Pancreas (tissue), 10 donors: ENCODE measurements around the gene PITRM1. TPM values are rescaled to one million over a fixed set of nuclear protein-coding genes. Genes with fewer than 3 reads are reported as not detected.

Source experiments
- ATAC-seq, 4 donors: fragments of 200-7000 bp; cut with Tn5 transposase; one replicate each; pipeline versions ENCODE4 v1.8.0 to v1.9.1; 2020; ENCODE audit warnings: mild to moderate bottlenecking in 4 of 4, moderate library complexity in 4 of 4
- DNase-seq, 6 donors: peaks; one replicate each; pipeline ENCODE4 v3.0.0-alpha.2; 2020
- FAIRE-seq: peaks from 2 replicates; lab custom pipeline; 2012; peaks lifted over from hg19 to GRCh38; lab: Jason Lieb, UNC
- H3K27ac ChIP-seq, 4 donors: fragments of 200-600 bp; sonication (generic); 1 replicate in 3 of 4; 2 replicates in 1 of 4; pipeline versions ENCODE4 v1.5.0 to v1.8.0; 2020
- H3K27me3 ChIP-seq, 4 donors: fragments of 200-600 bp; one replicate each; pipeline ENCODE4 v1.8.0; 2021
- H3K36me3 ChIP-seq, 3 donors: fragments of 200-600 bp; sonication (generic) in 1 of 3; one replicate each; pipeline versions ENCODE4 v1.5.0 to v1.8.0; 2020 to 2021
- H3K4me1 ChIP-seq, 3 donors: fragments of 200-600 bp; one replicate each; pipeline ENCODE4 v1.8.0; 2021
- H3K4me3 ChIP-seq, 4 donors: fragments of 200-600 bp; sonication (generic) in 2 of 4; one replicate each; pipeline versions ENCODE4 v1.5.0 to v1.8.0; 2020 to 2021
- H3K9me3 ChIP-seq, 4 donors: fragments of 200-600 bp; one replicate each; pipeline ENCODE4 v1.8.0; 2021
- WGBS, 2 donors: extraction: QIAGEN DNeasy Blood & Tissue Kit; methylation state at CpG; one replicate each; pipeline ENCODE4 v1.1.7; 2013; 5-methylcytosine and 5-hydroxymethylcytosine counted together
- intact Hi-C, 3 donors: fragments of 100-400 bp; cut with DNase I; formaldehyde crosslinking; loops; one replicate each; pipeline versions ENCODE4 v1.11.1 to v1.14.2; 2022
- polyA plus RNA-seq, 2 donors: library from polyadenylated mRNA; stranded (reverse); fragments of 200-250 nt; gene quantifications; one replicate each; pipeline ENCODE4 v1.2.3, GENCODE V29; 2013
- total RNA-seq, 6 donors: library from RNA; stranded (reverse); fragmentation: NEBNext Ultra II Directional in 4 of 6; extraction: Animal tissue kit (Norgen Biotek cat#: 25700) in 4 of 6; gene quantifications; one replicate each; pipeline versions ENCODE4 v1.2.1 to v1.2.4, GENCODE V29; 2021 to 2023
- TF ChIP-seq, protein P1 (sequence below), 4 donors: fragments of 200-600 bp; sonication (generic) in 3 of 4; IDR thresholded peaks; one replicate each; pipeline versions ENCODE4 v1.5.0 to v1.8.0; 2021; ENCODE audit warnings: antibody characterized with exemption in 4 of 4
- donor health status: healthy with polysubstance abuse.
- donor health status: DM: no; HTN: no; CAD: no; lungs with moderate emphysema.
- donor health status: DM: no; HTN: no; CAD: no.
- donor health status: control.
- donor health status: control.
- donor health status: Bipolar disorder and iron deficiency.
- donor health status: DM: yes; HTN: yes; CAD: no.
- donor health status: DM: no; HTN: no; CAD: no.
- donor health status: DM: no; HTN: no; CAD: no.
- donor health status: DM: yes; HTN: yes; CAD: no.

PITRM1 gene
- total and polyA plus RNA-seq, 8 donors: 24.7 to 73.6 (median 31.5) TPM

DNA sequence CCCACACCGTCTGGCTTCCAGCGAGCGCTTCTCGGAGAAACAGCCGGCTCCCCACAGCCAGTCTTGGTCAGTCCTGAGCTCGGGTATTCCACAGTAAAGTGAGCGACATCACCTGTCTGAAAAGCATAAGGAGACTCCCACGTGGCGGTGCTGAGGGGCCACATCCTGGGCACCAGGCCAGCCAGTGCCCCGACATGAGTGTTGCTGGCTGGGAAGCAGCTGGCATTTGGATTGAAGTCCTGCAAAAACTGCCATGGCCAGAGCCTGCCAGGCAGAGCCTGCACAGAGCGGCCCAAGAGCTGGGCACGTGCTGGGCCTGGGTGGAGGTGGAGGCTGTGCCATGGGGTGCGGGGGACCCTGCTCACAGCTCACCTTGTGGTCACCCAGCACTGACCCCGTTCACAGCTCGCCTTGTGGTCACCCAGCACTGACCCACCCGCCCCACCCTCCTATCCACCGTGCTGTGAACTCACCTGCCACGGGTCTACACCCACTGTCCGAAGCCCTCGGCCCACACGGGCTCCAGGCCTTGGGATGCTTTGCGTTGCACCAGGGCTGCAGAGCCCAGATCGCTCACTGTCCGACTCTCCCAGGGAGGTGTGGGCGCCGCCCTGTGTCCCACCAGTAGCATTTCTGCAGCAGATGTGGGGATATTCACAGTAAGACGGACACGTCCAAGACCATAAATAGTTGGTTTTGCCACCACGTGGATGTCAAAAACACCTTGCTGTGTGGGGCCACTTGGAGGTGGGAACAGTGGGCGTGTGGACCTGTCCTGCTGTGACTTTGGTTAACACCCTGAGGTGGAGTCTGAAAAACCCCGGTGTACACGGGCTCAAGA lies 48.8 kb downstream of the PITRM1 start:
- no peak for DNase-seq
- Histone ChIP-seq H3K4me3 (no peak overlapping the region), H3K27ac (no peak overlapping the region), H3K9me3 (no peaks in the 10 kb centered on the region), H3K4me1 (peaks cover 0 to 2% (median 0%) of the 10 kb centered on the region in 3 donors), H3K27me3 (no peaks in the 10 kb centered on the region), H3K36me3 (peaks cover 0 to 5% (median 0%) of the 10 kb centered on the region in 3 donors)
- TF ChIP-seq, protein P1, sequence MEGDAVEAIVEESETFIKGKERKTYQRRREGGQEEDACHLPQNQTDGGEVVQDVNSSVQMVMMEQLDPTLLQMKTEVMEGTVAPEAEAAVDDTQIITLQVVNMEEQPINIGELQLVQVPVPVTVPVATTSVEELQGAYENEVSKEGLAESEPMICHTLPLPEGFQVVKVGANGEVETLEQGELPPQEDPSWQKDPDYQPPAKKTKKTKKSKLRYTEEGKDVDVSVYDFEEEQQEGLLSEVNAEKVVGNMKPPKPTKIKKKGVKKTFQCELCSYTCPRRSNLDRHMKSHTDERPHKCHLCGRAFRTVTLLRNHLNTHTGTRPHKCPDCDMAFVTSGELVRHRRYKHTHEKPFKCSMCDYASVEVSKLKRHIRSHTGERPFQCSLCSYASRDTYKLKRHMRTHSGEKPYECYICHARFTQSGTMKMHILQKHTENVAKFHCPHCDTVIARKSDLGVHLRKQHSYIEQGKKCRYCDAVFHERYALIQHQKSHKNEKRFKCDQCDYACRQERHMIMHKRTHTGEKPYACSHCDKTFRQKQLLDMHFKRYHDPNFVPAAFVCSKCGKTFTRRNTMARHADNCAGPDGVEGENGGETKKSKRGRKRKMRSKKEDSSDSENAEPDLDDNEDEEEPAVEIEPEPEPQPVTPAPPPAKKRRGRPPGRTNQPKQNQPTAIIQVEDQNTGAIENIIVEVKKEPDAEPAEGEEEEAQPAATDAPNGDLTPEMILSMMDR (IDR thresholded peaks at IDR 0.05): no peak
- ATAC-seq: no peak
- intact Hi-C loops: no loop called here
- no peak for FAIRE-seq
- 64 to 75% methylated on average over 31 to 32 of the region's 32 CpGs for WGBS, 2 donors

DNA sequence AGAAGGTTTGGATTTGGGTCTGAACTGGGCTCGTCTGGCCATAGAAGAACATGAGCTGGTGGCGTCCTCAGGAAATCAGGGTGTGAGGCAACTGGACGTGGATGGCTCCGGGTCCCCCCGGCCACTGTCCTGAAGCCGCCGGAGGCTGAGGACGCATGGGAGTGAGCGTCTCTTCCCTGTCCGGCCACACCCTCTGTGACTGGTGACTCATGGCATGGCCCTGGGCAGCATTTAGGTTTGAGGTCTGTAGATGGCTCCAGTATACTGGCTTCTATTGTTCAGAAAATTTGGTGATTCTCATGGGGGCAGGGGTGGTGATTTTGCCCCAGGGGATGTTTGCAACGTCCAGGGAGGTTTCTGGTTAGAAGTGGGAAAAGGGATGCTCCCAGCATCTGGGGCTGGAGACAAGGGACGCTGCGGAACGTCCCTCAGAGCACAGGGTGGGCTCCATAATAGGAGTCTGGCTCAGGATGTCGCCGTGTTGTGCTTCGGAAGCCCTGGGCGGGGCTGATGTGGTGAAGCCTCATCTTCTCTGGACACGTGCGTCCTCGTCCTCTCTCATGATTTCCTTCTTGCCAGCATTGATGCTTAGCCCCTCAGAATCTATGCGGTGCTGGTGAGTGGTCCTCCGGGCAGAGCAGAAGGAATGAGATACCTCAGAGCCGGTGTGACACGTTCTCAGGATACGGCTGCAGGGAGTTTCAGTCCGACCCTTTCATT lies 49.9 kb downstream of the PITRM1 start:
- Histone ChIP-seq H3K4me3 (no peak overlapping the region), H3K4me1 (peaks cover 0 to 2% (median 0%) of the 10 kb centered on the region in 3 donors), H3K27me3 (no peaks in the 10 kb centered on the region), H3K9me3 (no peaks in the 10 kb centered on the region), H3K27ac (no peak overlapping the region), H3K36me3 (peaks cover 0 to 5% (median 0%) of the 10 kb centered on the region in 3 donors)
- DNase-seq (no peak), FAIRE-seq (no peak), ATAC-seq (no peak)
- TF ChIP-seq, protein P1 (IDR thresholded peaks at IDR 0.05): no peak
- intact Hi-C loops: no loop called here
- 74 to 87% methylated on average over 27 of the region's 27 CpGs for WGBS, 2 donors

DNA sequence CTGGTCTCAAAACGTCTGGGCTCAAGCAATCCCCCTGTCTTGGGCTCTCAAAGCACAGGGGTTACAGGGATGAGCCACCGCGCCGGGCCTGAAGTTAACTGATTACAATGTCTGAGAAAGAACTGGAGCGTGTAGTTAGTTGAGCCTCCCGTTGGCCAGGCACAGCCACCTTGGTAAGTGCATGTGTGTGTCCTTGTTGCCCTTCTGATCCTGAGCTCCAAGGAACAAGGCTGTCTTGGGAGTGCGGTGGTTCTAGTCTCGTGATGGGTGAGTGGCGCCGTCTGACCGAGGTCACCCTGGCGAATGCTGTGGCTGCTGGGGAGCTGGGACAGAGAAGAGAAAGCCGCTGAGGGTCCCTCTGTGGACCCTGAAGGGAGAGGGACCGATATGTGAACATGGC lies 50.5 kb downstream of the PITRM1 start:
- DNase-seq (no peak), ATAC-seq (no peak), FAIRE-seq (no peak)
- peaks cover 0 to 5% (median 0%) of the 10 kb centered on the region in 3 donors for H3K36me3 ChIP-seq
- H3K4me1 ChIP-seq: peaks cover 0 to 2% (median 0%) of the 10 kb centered on the region in 3 donors
- WGBS, 2 donors: 74 to 83% methylated on average over 14 of the region's 14 CpGs
- intact Hi-C loops: no loop called here
- H3K27me3 ChIP-seq: no peaks in the 10 kb centered on the region
- no peaks in the 10 kb centered on the region for H3K9me3 ChIP-seq
- TF ChIP-seq, protein P1 (IDR thresholded peaks at IDR 0.05): no peak
- H3K27ac ChIP-seq: no peak overlapping the region
- no peak overlapping the region for H3K4me3 ChIP-seq

DNA sequence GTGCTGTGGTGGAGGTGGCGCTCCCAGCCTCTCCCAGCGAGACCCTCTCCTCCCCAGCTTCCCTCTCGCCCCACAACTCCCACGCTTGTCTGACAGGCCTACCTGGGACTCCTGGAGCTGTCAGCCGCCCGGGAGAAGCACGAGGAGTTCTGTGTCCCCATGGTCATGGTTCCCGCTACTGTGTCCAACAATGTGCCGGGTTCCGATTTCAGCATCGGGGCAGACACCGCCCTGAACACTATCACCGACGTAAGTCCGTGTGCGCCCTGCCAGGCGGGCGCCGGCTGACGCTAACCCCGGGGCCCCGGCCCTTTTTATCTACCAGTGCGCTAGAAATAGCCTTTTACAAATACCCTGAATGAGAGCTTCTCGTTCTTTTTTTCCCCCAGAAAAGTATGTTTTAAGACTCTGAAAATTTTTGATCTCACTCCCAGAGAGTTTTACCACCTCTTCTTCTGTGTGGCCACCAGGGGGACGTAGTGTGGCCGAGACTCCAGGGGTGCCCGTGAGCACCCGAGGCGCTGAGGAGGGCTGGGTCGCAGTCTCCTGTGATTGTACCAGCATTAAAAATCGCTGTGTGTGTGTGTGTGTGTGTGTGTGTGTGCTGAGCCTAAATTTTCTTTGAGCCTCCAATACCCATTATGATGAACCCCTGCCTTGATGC lies 52.7 kb downstream of the PITRM1 start:
- H3K36me3 ChIP-seq: peaks cover 0 to 5% (median 0%) of the 10 kb centered on the region in 3 donors
- intact Hi-C loops: no loop called here
- FAIRE-seq: no peak

More for the DNA sequence above, 52.7 kb downstream of the PITRM1 start:
- ATAC-seq: peak in 2 of 4 donors; percentile 25 to 49
- 78 to 88% methylated on average over 31 of the region's 31 CpGs for WGBS, 2 donors
- Histone ChIP-seq H3K27ac (no peak overlapping the region), H3K4me3 (no peak overlapping the region), H3K4me1 (no peaks in the 10 kb centered on the region), H3K9me3 (no peaks in the 10 kb centered on the region), H3K27me3 (no peaks in the 10 kb centered on the region)
- DNase-seq: no peak
- TF ChIP-seq, protein P1 (IDR thresholded peaks at IDR 0.05): peak in 1 of 4 donors; percentile 11
